ENCODE results near the gene TJP3.
A peak's percentile ranks its signal among the peaks of the same experiment; 100 is the strongest.

TJP3 gene

DNA sequence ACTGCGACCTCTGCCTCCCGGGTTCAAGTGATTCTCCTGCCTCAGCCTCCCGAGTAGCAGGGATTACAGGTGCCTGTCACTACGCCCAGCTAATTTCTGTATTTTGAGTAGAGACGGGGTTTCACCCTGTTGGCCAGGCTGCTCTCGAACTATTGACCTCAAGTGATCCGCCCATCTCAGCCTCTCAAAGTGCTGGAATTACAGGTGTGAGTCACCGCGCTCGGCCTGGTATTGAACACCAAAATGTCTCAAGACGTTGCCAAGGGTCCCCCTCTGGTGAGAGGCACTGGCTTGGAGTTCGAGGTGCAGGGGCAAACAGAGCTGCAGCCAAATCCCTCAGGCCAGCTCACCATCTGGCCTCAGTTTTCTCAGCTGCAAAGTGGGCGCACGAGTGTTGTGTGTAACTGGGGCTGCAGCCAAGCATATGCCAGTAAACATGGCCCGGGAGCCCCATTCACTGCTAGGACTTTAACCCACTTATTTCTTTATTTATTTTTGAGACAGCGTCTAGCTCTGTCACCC is 8.0 kb downstream of the TJP3 start:
- in situ Hi-C loops (cut with HindIII; ENCODE audit: low sequenced_read_pairs): no loop called here
- DNase-seq (ENCODE audit: low read depth): no peak
- no peak overlapping the region for H3K4me3 ChIP-seq (ENCODE audit: low read depth, low read length)
- TF ChIP-seq CTCF (IDR thresholded peaks at IDR 0.05; ENCODE audit: low read depth, low read length, missing control alignments): no peak

DNA sequence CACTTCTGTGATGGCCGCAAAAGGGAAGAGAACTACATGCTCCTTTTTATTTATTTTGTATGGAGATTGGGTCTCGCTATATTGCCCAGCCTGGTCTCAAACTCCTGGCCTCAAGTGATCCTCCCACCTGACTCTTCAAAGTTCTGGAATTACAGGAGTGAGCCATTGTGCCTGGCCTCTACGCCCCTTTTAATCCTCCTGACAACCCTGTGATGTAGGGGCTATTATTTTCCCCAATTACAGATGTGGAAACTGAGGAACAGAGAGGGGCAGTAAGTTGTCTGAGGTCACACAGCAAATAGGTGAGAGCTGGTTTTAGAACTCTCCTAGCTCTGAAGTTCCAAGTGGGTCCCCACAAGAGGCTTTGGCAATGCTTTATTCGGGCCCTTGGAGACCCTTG is 11.7 kb downstream of the TJP3 start:
- TF ChIP-seq CTCF (IDR thresholded peaks at IDR 0.05; ENCODE audit: low read depth, low read length, missing control alignments): no peak
- in situ Hi-C loops (cut with HindIII; ENCODE audit: low sequenced_read_pairs): loop anchor here (5.0 kb wide), 1 partner anchor 68 kb away; no protein-coding TSS in a partner anchor
- no peak for DNase-seq (ENCODE audit: low read depth)
- H3K4me3 ChIP-seq (ENCODE audit: low read depth, low read length): no peak overlapping the region

- in situ Hi-C loops (cut with HindIII; ENCODE audit: low sequenced_read_pairs): loop anchor here (5.0 kb wide), 1 partner anchor 68 kb away; no protein-coding TSS in a partner anchor
- no peak overlapping the region for H3K4me3 ChIP-seq (ENCODE audit: low read depth, low read length)
- no peak for DNase-seq (ENCODE audit: low read depth)
- no peak for TF ChIP-seq CTCF (IDR thresholded peaks at IDR 0.05; ENCODE audit: low read depth, low read length, missing control alignments)
These were observed 12.2 kb downstream of the TJP3 start for GRCh38 chr19:3720349-3720917.

DNA sequence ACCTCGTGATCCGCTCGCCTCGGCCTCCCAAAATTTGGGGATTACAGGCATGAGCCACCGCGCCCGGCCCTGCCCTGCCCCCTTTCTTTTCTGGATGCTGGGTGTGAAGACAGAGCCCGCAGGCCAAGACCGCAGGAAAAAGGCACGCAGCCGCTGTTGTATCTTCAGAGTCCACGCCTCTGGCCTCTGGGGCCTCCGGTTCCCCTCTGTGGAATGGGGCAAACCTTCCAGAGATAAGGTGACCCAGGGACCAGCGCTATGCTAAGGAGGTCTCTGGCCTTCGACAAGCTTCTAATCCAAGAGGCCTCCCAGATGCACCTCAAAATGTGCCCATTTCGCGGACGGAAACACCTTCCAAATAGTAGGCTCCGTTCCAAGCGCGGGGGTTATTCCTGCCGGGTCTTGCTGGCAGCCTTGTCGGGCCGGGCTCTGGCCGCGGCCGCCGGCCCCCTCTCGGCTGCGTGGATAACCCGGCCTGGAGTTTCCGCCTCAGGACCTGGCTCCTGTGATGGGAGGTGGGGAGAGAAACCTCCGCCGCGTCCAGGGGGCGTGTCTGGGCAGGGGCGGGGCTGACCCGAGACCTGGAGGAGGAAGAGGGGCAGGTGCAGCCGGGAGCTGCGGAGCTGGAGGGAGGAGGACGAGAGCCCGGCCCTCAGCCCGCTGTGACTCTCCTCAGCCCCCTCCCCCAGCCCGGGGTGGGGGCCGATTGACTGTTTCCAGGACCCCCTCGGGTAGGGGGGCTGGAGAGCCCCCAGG is 13.1 kb downstream of the TJP3 start:
- TF ChIP-seq CTCF (IDR thresholded peaks at IDR 0.05; ENCODE audit: low read depth, low read length, missing control alignments): no peak
- in situ Hi-C loops (cut with HindIII; ENCODE audit: low sequenced_read_pairs): loop anchor here (5.0 kb wide), 1 partner anchor 69 kb away; no protein-coding TSS in a partner anchor
- peak; percentile 54 for DNase-seq (ENCODE audit: low read depth)
- H3K4me3 ChIP-seq (ENCODE audit: low read depth, low read length): no peak overlapping the region

DNA sequence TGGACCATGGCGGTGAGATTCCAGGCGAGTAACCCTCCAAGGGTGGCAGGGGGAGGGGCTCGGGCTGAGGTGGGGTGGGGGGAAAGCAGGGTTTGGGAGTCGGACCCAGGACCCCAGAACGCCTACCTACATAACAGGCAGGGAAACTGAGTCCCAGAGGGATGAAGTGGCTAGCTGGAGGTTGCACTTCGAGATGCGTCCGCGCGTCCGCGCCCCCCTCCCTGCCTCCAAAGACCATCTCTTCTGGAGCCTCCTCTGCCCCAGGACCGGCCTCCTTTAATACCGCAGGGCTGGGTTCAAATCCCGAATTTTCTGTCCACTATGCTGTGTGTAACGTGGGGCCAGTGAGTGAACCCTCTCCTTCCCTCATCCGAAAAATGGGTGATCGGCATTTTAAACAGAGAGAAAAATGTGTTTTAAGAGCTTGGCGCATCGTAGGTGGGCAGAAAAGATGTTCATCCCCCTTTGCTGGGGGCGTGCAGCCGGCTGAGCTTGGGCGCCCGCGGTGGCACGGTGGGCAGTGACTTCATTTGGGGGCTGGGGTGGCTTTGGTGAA is 13.8 kb downstream of the TJP3 start:
- TF ChIP-seq CTCF (IDR thresholded peaks at IDR 0.05; ENCODE audit: low read depth, low read length, missing control alignments): no peak
- no peak overlapping the region for H3K4me3 ChIP-seq (ENCODE audit: low read depth, low read length)
- no peak for DNase-seq (ENCODE audit: low read depth)
- in situ Hi-C loops (cut with HindIII; ENCODE audit: low sequenced_read_pairs): loop anchor here (5.0 kb wide), 1 partner anchor 70 kb away; no protein-coding TSS in a partner anchor

GRCh38 chr19:3722443-3723109 is 14.4 kb downstream of the TJP3 start:
- H3K4me3 ChIP-seq (ENCODE audit: low read depth, low read length): no peak overlapping the region
- no peak for DNase-seq (ENCODE audit: low read depth)
- in situ Hi-C loops (cut with HindIII; ENCODE audit: low sequenced_read_pairs): loop anchor here (5.0 kb wide), 1 partner anchor 70 kb away; no protein-coding TSS in a partner anchor
- TF ChIP-seq CTCF (IDR thresholded peaks at IDR 0.05; ENCODE audit: low read depth, low read length, missing control alignments): no peak

Measured in astrocyte of the cerebellum (primary cell).